ENCODE data around the gene CRACDL.

DNA sequence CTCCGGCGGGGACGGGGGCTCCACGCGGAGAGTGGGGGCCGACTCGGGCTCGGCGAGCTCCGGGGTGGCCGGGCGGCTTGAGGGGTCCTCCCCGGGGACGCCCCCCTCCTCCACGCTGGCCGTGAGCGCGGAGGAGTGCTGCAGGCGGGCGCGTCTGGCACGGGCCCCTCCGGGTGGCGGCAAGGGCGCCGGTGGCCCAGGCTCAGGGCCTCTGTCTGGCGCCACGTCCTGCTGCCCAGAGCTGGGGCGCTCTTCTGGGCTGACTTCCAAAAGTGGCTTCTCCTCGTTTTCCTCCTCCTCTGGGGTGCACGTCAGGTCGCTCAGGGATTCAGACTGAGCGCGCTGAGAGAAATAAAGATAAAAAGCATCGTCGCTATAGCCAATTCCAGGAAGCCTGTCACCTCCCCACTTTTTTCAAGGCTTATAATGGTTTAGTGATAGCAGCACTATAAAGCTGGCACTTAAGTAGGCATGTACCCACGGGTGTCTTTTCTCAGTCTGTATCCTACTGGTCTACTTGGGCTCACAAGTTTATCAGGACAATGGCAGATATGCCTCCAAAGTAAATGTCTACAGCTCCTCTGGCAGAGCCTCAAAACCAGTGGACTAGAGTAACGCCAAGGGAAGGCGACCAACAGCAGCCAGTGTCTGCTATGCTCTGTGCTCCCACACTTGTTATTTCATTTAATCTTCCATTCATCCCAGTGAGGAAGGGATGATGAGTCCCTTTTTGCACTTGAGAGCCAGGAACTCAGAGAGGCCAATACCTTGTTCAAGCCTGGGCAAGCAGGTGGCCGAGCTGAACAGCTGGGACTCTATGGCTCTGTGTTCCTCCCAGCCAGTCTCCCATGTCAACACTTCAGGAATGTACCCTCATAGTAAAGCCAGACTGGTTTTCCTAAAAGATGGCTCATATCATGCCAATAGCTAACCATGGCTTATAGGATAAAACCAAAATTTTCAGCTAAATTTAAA, 112.5 kb downstream of the CRACDL start:
- TF ChIP-seq, protein P1, sequence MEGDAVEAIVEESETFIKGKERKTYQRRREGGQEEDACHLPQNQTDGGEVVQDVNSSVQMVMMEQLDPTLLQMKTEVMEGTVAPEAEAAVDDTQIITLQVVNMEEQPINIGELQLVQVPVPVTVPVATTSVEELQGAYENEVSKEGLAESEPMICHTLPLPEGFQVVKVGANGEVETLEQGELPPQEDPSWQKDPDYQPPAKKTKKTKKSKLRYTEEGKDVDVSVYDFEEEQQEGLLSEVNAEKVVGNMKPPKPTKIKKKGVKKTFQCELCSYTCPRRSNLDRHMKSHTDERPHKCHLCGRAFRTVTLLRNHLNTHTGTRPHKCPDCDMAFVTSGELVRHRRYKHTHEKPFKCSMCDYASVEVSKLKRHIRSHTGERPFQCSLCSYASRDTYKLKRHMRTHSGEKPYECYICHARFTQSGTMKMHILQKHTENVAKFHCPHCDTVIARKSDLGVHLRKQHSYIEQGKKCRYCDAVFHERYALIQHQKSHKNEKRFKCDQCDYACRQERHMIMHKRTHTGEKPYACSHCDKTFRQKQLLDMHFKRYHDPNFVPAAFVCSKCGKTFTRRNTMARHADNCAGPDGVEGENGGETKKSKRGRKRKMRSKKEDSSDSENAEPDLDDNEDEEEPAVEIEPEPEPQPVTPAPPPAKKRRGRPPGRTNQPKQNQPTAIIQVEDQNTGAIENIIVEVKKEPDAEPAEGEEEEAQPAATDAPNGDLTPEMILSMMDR (IDR thresholded peaks at IDR 0.05) = no peak
- TF ChIP-seq ZFX (IDR thresholded peaks at IDR 0.05; ENCODE audit: borderline replicate concordance) = no peak
